ENCODE data around the gene FRS3.

DNA sequence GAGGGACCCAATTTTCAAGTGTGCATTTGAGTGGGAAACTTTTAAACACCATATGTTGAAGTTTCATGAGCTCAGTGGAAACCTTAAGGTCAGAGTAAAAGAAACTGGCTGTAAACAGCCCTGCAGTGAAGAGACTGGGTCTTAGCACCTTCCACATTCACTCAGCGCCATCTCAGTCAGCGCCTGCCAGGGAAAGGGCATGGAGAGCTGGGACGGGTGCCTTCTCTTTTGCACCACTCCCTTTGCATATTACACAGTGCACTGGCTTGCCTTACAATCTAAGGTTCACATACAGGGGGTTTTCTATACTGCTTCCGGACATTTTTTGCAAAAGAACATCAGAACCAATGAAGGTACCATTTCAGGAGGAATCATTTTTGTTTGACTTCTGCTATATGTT is 12.3 kb upstream of the FRS3 start:
- TF ChIP-seq POLR2AphosphoS5 (IDR thresholded peaks at IDR 0.05) (no peak), EP300 (IDR thresholded peaks at IDR 0.05) (no peak), POLR2A (IDR thresholded peaks at IDR 0.05) (no peak)
- TF ChIP-seq, protein P1, sequence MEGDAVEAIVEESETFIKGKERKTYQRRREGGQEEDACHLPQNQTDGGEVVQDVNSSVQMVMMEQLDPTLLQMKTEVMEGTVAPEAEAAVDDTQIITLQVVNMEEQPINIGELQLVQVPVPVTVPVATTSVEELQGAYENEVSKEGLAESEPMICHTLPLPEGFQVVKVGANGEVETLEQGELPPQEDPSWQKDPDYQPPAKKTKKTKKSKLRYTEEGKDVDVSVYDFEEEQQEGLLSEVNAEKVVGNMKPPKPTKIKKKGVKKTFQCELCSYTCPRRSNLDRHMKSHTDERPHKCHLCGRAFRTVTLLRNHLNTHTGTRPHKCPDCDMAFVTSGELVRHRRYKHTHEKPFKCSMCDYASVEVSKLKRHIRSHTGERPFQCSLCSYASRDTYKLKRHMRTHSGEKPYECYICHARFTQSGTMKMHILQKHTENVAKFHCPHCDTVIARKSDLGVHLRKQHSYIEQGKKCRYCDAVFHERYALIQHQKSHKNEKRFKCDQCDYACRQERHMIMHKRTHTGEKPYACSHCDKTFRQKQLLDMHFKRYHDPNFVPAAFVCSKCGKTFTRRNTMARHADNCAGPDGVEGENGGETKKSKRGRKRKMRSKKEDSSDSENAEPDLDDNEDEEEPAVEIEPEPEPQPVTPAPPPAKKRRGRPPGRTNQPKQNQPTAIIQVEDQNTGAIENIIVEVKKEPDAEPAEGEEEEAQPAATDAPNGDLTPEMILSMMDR (IDR thresholded peaks at IDR 0.05) = no peak
